GM12878 (cell line): ENCODE results near the gene EXOC7. TPM values are rescaled to one million over a fixed set of nuclear protein-coding genes. Genes with fewer than 3 reads are reported as not detected.

Experiments
- ATAC-seq: fragments of 200-7000 bp; cut with Tn5 transposase; 3 replicates; pipeline ENCODE4 v1.9.1; 2020; ENCODE audit warnings: mild to moderate bottlenecking, moderate library complexity
- BruUV-seq: library from RNA; stranded (reverse); fragments of 400-500 nt; replicated peaks from 2 replicates; lab custom pipeline; 2021; lab: Mats Ljungman, UMichigan
- CTCF ChIA-PET: fragments of 300-600 bp; sonication (Branson Sonifier 250); formaldehyde crosslinking; extraction: SDS; loops from one replicate; lab custom pipeline; 2021; ENCODE audit warnings: inconsistent platforms; lab: Yijun Ruan, JAX
- POLR2A ChIA-PET: fragments of 350-600 bp; formaldehyde crosslinking; extraction: SDS; loops from one replicate; lab custom pipeline; 2021; ENCODE audit warnings: inconsistent platforms; lab: Charles Lee
- RAD21 ChIA-PET: fragments of 300-600 bp; sonication (Branson Sonifier 250); formaldehyde crosslinking; loops from one replicate; lab custom pipeline; 2023; ENCODE audit warnings: antibody characterized with exemption; ENCODE audit not compliant: unreplicated experiment; lab: Charles Lee
- SMC1A ChIA-PET: fragments of 300-600 bp; sonication (Branson Sonifier 250); formaldehyde crosslinking; loops from one replicate; lab custom pipeline; 2023; ENCODE audit not compliant: unreplicated experiment, uncharacterized antibody; lab: Charles Lee
- DNase-seq: peaks from one replicate; pipeline ENCODE4 v3.0.0-alpha.2; 2011; ENCODE audit warnings: low read depth, low spot score
- FAIRE-seq: peaks from 3 replicates; lab custom pipeline; 2011; peaks lifted over from hg19 to GRCh38; lab: Jason Lieb, UNC
- H2AFZ ChIP-seq: 2 replicates; pipeline ENCODE4 v1.6.0; 2011; ENCODE audit warnings: low read depth, low read length, control low read depth; ENCODE audit not compliant: control insufficient read depth
- H3K27ac ChIP-seq: 2 replicates; pipeline ENCODE4 v1.5.1; 2011; ENCODE audit warnings: control low read depth; ENCODE audit not compliant: control insufficient read depth, insufficient read depth
- H3K27me3 ChIP-seq, 2 experiments: replicated peaks in 1 of 2; 2 replicates each; pipeline versions ENCODE4 v1.6.0 to v1.6.1; 2011; ENCODE audit warnings: low read length in 1 of 2; ENCODE audit not compliant: control insufficient read depth in 2 of 2, insufficient read depth in 2 of 2
- H3K36me3 ChIP-seq, 2 experiments: 2 replicates each; pipeline ENCODE4 v1.5.1; 2011; ENCODE audit warnings: low read length in 1 of 2; ENCODE audit not compliant: control insufficient read depth in 2 of 2, insufficient read depth in 2 of 2
- H3K4me1 ChIP-seq: 2 replicates; pipeline ENCODE4 v1.6.1; 2011; ENCODE audit warnings: mild to moderate bottlenecking, low read length, moderate library complexity, mixed read lengths; ENCODE audit not compliant: control insufficient read depth, insufficient read depth
- H3K4me2 ChIP-seq: 2 replicates; pipeline ENCODE4 v1.6.0; 2011; ENCODE audit warnings: control low read depth; ENCODE audit not compliant: control insufficient read depth, insufficient read depth
- H3K4me3 ChIP-seq: fragments of 200-600 bp; sonication (generic); 2 replicates; pipeline ENCODE4 v1.5.1; 2016
- H3K79me2 ChIP-seq: 2 replicates; pipeline ENCODE4 v1.6.0; 2011; ENCODE audit warnings: low read length; ENCODE audit not compliant: control insufficient read depth, insufficient read depth
- H3K9ac ChIP-seq: 2 replicates; pipeline ENCODE4 v1.8.0; 2011; ENCODE audit warnings: low read length, control low read depth, mixed read lengths; ENCODE audit not compliant: control insufficient read depth, insufficient read depth
- H3K9me3 ChIP-seq: replicated peaks from 3 replicates; pipeline ENCODE4 v1.5.1; 2011; ENCODE audit warnings: mild to moderate bottlenecking, low read length; ENCODE audit not compliant: control insufficient read depth, insufficient read depth
- H4K20me1 ChIP-seq: 2 replicates; pipeline ENCODE4 v1.6.0; 2011; ENCODE audit not compliant: control insufficient read depth, insufficient read depth
- BRCA1 ChIP-seq: IDR thresholded peaks from 2 replicates; pipeline ENCODE4 v1.6.1; 2011; ENCODE audit warnings: low read depth, low read length, improper control_type of control experiment
- HDAC6 ChIP-seq: fragments of 200-600 bp; sonication (generic); IDR thresholded peaks from one replicate; pipeline ENCODE4 v1.8.0; 2017; ENCODE audit warnings: antibody characterized with exemption; ENCODE audit not compliant: unreplicated experiment
- JUNB ChIP-seq: IDR thresholded peaks from 2 replicates; pipeline ENCODE4 v1.6.1; 2016; ENCODE audit warnings: antibody characterized with exemption, mild to moderate bottlenecking
- KAT2A ChIP-seq: conservative IDR thresholded peaks from 2 replicates; pipeline ENCODE4 v1.6.1; 2011; ENCODE audit warnings: low read depth, low read length; ENCODE audit not compliant: control insufficient read depth
- KDM1A ChIP-seq: fragments of 200-600 bp; sonication (generic); IDR thresholded peaks from 2 replicates; pipeline ENCODE4 v1.6.1; 2016; ENCODE audit warnings: borderline replicate concordance
- NR2C1 ChIP-seq: fragments of 450-650 bp; IDR thresholded peaks from 2 replicates; pipeline ENCODE4 v1.6.1; 2017; ENCODE audit warnings: antibody characterized with exemption, mild to moderate bottlenecking, moderate library complexity
- SIX5 ChIP-seq: IDR thresholded peaks from 2 replicates; pipeline ENCODE4 v1.6.1; 2011; ENCODE audit warnings: mild to moderate bottlenecking, low read depth, low read length, moderate library complexity; ENCODE audit not compliant: severe bottlenecking
- SP1 ChIP-seq: IDR thresholded peaks from one replicate; pipeline ENCODE4 v1.6.1; 2011; ENCODE audit warnings: low read depth, low read length
- STAT1 ChIP-seq: fragments of 450-650 bp; conservative IDR thresholded peaks from 2 replicates; pipeline ENCODE4 v1.6.1; 2014; ENCODE audit warnings: antibody characterized with exemption, mild to moderate bottlenecking
- TAF1 ChIP-seq: IDR thresholded peaks from 2 replicates; pipeline ENCODE4 v1.6.1; 2011; ENCODE audit warnings: mild to moderate bottlenecking, low read depth, low read length, borderline replicate concordance
- ZNF207 ChIP-seq: fragments of 450-650 bp; IDR thresholded peaks from 2 replicates; pipeline ENCODE4 v1.6.1; 2014; ENCODE audit warnings: antibody characterized with exemption, mild to moderate bottlenecking, borderline replicate concordance
- ZNF24 ChIP-seq: fragments of 450-650 bp; IDR thresholded peaks from 2 replicates; pipeline ENCODE4 v1.6.1; 2017; ENCODE audit warnings: antibody characterized with exemption, mild to moderate bottlenecking
- WGBS: methylation state at CpG from one replicate; pipeline ENCODE4 v1.1.6; 2016; ENCODE audit warnings: low lambda C conversion rate; ENCODE audit not compliant: insufficient replicate concordance, insufficient coverage; ENCODE audit errors: missing lambda C conversion rate; 5-methylcytosine and 5-hydroxymethylcytosine counted together
- in situ Hi-C: fragments of 300-500 bp; cut with MboI; formaldehyde crosslinking; loops from 9 replicates; pipeline ENCODE4 v1.14.3; 2018; ENCODE audit warnings: mixed read lengths
- intact Hi-C: fragments of 100-400 bp; cut with micrococcal nuclease; formaldehyde crosslinking; loops from one replicate; pipeline ENCODE4 v1.14.2; 2022; ENCODE audit not compliant: unreplicated experiment
- polyA plus RNA-seq, 11 experiments: library from polyadenylated mRNA; depleted of rRNA in 4 of 11; unstranded in 6 of 11; stranded (reverse) in 5 of 11; fragments of >200 nt; fragmentation: Nextera tagmentation in 4 of 11; fragmentation: Illumina TruSeq in 1 of 11; extraction: Ambion mirVana in 4 of 11; extraction: Trizol in 1 of 11; gene quantifications; 1 replicate in 1 of 11; 2 replicates in 10 of 11; pipeline versions ENCODE4 v1.2.1 to v1.2.3, GENCODE V29; 2011 to 2016; ENCODE audit warnings: inconsistent platforms in 2 of 11, missing spikeins in 2 of 11, low read depth in 1 of 11
- total RNA-seq, 4 experiments: library from RNA; depleted of rRNA in 3 of 4; stranded (reverse); fragments of >200 nt in 3 of 4; fragmentation: Illumina TruSeq in 1 of 4; extraction: Trizol in 1 of 4; gene quantifications; 2 replicates each; pipeline versions ENCODE4 v1.2.1 to v1.2.3, GENCODE V29; 2013 to 2021
- TF ChIP-seq, protein P1 (sequence below): fragments of 450-650 bp; IDR thresholded peaks from 2 replicates; pipeline ENCODE4 v1.6.1; 2018; ENCODE audit warnings: borderline replicate concordance, mild to moderate bottlenecking; ENCODE audit not compliant: partially characterized antibody
- TF ChIP-seq, protein P2 (sequence below): fragments of 150-350 bp; IDR thresholded peaks from 2 replicates; pipeline ENCODE4 v1.6.1; 2014; ENCODE audit warnings: mild to moderate bottlenecking, low read depth, low read length

Gene EXOC7
- total and polyA plus RNA-seq, 10 of the 15 experiments (the other 5 are each of a cell fraction or from before 2014, with no cell fraction given): 18.8 to 71.3 (median 48.2) TPM

DNA sequence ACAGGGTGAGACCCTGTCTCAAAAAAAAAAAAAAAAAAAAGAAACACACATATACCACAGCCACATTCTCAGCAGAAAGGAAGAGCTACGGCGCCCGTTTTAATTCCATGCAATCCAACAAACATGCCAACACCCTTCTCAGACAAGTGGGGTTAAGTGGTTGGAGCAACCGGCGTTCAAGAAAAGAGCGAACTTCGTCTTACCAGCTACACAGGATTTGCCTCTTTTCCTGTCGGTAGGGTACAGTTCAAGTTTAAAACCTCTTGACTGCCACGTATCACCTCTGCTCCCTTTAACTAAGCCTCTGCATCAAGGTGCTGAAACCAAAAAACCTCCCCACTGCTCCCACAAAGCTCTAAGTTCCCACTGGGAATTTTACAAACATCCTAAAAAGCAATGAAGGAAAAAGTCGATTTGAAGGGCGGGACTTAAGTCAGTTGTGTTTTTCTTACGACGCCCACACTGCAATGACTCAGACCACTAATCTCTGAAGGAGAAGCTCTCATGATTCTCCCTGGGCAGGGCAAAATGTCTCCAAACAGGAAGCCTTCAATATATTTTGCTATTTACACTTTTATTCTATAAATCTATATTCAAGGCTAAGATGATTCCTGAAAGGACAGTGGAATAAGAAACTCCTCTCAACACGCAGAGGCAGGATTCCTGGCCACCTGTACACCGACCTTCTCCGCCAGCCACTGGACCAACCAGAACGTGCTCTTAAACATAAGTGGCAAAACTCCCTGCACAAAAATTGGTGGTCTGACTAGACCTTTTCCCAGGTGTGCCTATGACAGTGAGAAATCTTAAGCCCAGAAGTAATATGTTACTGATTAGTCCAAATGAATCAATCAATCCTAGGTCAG lies 50.1 kb downstream of the EXOC7 start:
- H3K4me2 ChIP-seq: no peak overlapping the region
- H2AFZ ChIP-seq: no peak overlapping the region
- RAD21 ChIA-PET: no interaction called here
- SMC1A ChIA-PET: interaction anchor here (0.9 kb wide), 1 partner anchor 10 kb away, joined by 3 read pairs; no protein-coding TSS in a partner anchor
- in situ Hi-C loops: no loop called here
- no peaks in the 10 kb centered on the region for H4K20me1 ChIP-seq
- BruUV-seq: no TSS peak
- WGBS: 95% methylated on average over 17 of the region's 17 CpGs
- H3K9me3 ChIP-seq: no peaks in the 10 kb centered on the region
- H3K4me1 ChIP-seq: peaks cover 4% of the 10 kb centered on the region
- no peak for TF ChIP-seq ZNF207
- no peak for TF ChIP-seq BRCA1
- no peak for TF ChIP-seq JUNB
- TF ChIP-seq KAT2A: no peak
- no peak for TF ChIP-seq STAT1
- no peak for TF ChIP-seq KDM1A
- TF ChIP-seq, protein P1, sequence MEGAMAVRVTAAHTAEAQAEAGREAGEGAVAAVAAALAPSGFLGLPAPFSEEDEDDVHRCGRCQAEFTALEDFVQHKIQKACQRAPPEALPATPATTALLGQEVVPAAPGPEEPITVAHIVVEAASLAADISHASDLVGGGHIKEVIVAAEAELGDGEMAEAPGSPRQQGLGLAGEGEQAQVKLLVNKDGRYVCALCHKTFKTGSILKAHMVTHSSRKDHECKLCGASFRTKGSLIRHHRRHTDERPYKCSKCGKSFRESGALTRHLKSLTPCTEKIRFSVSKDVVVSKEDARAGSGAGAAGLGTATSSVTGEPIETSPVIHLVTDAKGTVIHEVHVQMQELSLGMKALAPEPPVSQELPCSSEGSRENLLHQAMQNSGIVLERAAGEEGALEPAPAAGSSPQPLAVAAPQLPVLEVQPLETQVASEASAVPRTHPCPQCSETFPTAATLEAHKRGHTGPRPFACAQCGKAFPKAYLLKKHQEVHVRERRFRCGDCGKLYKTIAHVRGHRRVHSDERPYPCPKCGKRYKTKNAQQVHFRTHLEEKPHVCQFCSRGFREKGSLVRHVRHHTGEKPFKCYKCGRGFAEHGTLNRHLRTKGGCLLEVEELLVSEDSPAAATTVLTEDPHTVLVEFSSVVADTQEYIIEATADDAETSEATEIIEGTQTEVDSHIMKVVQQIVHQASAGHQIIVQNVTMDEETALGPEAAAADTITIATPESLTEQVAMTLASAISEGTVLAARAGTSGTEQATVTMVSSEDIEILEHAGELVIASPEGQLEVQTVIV: no peak
- TF ChIP-seq ZNF24: no peak
- TF ChIP-seq SIX5: no peak
- TF ChIP-seq NR2C1: no peak
- no peak for TF ChIP-seq TAF1
- no peak for TF ChIP-seq SP1
- TF ChIP-seq, protein P2, sequence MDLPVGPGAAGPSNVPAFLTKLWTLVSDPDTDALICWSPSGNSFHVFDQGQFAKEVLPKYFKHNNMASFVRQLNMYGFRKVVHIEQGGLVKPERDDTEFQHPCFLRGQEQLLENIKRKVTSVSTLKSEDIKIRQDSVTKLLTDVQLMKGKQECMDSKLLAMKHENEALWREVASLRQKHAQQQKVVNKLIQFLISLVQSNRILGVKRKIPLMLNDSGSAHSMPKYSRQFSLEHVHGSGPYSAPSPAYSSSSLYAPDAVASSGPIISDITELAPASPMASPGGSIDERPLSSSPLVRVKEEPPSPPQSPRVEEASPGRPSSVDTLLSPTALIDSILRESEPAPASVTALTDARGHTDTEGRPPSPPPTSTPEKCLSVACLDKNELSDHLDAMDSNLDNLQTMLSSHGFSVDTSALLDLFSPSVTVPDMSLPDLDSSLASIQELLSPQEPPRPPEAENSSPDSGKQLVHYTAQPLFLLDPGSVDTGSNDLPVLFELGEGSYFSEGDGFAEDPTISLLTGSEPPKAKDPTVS: no peak
- TF ChIP-seq HDAC6: no peak
- DNase-seq (no peak), ATAC-seq (no peak), FAIRE-seq (no peak)
- peaks cover 19 to 34% of the 10 kb centered on the region in 2 experiments for H3K36me3 ChIP-seq
- H3K9ac ChIP-seq: no peak overlapping the region
- no peaks in the 10 kb centered on the region for H3K27me3 ChIP-seq
- no peak overlapping the region for H3K4me3 ChIP-seq
- CTCF ChIA-PET: interaction anchor here (0.6 to 1.8 kb wide), 4 partner anchors 8 to 42 kb away, joined by 3 to 4 read pairs (median 3); no protein-coding TSS in a partner anchor
- intact Hi-C loops: no loop called here
- POLR2A ChIA-PET: interaction anchor here (0.6 to 0.7 kb wide), 3 partner anchors 22 to 445 kb away, joined by 3 to 4 read pairs (median 4); no protein-coding TSS in a partner anchor
- H3K27ac ChIP-seq: no peak overlapping the region
- no peaks in the 10 kb centered on the region for H3K79me2 ChIP-seq
